Left kidney (tissue), 2 donors: ENCODE data around the gene ITCH. TPM values are rescaled to one million over a fixed set of nuclear protein-coding genes. Genes with fewer than 3 reads are reported as not detected.
"Not testable (repeated sequence)": the region's sequence is repeated elsewhere in the genome, so short reads cannot be mapped to it uniquely, and the experiment has no call there.

Experiments used
- DNase-seq: peaks from one replicate; pipeline ENCODE4 v3.0.0-alpha.2; 2013
- polyA plus RNA-seq: library from polyadenylated mRNA; unstranded; fragments of 120-200 nt; gene quantifications from one replicate; pipeline ENCODE4 v1.2.1, GENCODE V29; 2013; ENCODE audit not compliant: insufficient read length

Gene ITCH
- polyA plus RNA-seq, 1 donor, result 58.8 TPM

DNA sequence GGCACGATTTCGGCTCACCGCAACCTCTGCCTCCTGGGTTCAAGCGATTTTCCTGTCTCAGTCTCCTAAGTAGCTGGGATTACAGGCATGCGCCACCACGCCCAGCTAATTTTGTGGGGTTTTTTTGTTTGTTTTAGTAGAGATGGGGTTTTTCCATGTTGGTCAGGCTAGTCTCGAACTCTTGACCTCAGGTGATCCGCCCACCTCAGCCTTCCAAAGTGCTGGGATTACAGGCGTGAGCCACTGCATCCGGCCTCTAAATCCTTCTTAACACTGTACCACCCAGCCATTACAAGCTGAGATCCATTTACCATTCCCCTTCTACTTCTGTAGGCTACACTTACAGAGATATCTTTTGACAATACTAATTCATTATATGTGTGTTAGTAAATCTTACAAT is 51.5 kb downstream of the ITCH start:
- not testable (repeated sequence) for DNase-seq

GRCh38 chr20:34415079-34415478 is 52.0 kb downstream of the ITCH start:
- no peak for DNase-seq

DNA sequence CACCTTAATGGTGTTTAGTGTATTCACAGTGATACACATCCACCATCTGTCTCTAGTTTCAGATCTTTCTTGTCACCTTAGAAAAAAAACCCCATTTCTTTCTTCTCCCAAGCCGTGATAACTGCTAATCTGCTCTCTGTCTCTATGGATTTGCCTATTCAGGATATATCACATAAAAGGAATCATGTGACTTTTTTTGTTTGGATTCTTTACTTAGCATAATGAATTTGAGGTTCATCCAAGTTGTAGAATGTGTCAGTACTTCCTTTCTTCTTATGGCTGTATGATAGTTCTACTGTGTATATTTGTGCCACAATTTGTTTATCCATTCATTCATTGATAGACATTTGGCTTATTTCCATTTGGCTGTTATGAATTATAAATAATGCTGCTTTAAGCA is 57.1 kb downstream of the ITCH start:
- no peak for DNase-seq

DNA sequence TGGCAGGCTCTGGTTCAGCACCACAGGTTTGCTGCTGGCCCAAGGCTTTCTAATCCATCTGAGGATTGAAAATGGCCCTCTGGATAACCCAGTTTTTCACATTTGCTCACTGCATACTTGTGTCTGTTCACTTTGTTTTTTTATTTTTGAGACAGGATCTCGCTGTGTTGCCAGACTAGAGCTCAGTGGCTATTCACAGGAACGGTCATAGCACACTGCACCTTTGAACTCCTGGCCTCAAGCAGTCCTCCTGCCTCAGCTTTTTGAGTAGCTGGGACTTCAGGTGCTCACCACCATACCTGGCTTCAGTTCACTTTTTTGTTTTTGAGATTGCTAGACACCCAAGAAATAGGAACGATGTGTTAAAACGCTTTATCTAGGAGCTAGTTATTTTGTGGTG is 57.9 kb downstream of the ITCH start:
- no peak for DNase-seq

DNA sequence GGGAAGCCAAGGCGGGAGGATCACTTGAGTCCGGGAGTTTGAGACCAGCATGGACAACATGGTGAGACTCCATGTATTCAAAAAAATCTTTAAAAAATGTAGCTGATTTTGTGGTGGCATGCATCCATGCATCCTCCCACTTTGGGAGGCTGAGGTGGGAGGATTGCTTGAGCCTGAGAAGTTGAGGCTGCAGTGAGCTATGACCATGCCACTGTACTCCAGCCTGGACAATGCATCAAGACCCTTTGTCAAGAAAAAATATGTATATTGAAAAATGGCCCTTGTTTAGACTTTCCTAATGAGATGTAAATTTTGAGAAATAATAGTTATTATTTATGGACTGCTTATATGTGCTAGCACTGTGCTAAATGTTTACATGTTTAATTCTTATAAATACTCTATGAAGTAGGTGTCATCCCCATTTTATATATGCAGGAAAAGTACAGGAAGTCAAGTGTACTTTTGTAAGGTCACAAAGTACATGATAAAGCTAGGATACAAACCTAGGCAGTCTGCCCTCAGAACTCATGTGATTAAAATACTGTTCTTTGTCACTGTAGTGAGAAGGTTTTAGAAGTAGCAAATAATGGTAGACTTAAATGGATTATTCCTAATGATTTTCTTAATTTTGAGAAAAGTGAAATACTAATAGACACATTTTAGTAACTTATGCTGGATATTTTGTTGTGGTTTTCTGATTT is 58.8 kb downstream of the ITCH start:
- DNase-seq, result no peak

- DNase-seq, result not testable (repeated sequence)
Observed at GRCh38 chr20:34425032-34425690, 62.1 kb downstream of the ITCH start.

DNA sequence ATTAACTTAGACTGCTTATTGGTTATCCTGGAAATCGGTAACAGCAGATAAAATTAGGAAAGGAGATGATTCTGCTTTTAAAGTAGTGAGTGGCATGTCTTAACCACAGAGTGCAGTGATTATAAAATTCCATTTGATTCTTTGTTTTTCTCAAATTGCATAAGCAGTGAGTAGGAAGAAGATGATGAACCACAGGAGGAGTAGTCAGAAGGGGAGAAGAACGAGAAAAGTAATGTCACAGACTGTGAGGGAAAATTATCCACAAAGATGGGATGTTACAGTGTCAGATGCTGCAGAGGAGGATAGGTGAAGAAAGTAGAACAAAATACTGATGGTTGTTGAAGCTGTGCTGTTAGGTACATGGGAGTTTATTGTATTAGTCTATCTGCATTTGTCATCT is 63.0 kb downstream of the ITCH start:
- no peak for DNase-seq

- DNase-seq, result no peak
Observed at GRCh38 chr20:34427331-34427730, 64.3 kb downstream of the ITCH start.

GRCh38 chr20:34427784-34428183 is 64.7 kb downstream of the ITCH start:
- no peak for DNase-seq

DNA sequence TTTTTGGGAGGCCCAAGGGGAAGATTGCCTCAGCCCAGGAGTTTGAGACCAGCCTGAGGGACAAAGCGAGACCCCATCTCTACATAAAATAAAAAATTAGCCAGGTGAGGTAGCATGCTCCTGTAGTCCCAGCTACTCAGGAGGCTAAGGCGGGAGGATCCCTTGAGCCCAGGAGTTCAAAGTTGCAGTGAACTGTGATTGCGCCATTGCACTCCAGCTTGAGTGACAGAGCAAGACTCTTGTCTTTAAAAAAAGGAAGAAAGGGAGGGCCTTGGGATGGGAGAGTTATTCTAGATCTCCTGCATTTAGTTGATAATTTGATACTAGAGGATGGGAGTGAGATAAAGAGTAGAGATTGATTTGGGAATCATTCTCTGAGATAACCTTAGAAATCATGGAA is 68.1 kb downstream of the ITCH start:
- DNase-seq, result no peak

- not testable (repeated sequence) for DNase-seq
Observed at GRCh38 chr20:34432663-34433062, 69.6 kb downstream of the ITCH start.

GRCh38 chr20:34433391-34433790 is 70.3 kb downstream of the ITCH start:
- DNase-seq, result no peak

DNA sequence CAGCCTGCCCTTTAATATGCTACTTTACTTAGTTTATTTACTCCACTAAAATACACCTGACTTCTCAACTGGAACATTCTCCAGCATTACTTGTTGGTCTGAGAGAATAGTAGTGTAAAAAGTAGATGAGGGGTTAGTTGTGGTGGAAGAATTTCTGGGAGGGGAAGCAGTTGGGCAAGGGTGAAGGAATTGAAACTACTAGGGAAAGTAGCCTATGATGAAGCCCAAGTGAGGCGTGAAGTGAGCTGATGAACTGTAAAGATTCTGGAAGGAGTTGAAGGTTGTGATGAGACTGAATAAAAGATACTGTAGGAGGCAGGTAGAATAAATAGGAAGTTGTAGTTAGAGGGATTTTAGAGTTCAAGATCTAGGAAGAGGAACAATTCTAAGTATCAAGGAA is 72.5 kb downstream of the ITCH start:
- DNase-seq, result no peak

DNA sequence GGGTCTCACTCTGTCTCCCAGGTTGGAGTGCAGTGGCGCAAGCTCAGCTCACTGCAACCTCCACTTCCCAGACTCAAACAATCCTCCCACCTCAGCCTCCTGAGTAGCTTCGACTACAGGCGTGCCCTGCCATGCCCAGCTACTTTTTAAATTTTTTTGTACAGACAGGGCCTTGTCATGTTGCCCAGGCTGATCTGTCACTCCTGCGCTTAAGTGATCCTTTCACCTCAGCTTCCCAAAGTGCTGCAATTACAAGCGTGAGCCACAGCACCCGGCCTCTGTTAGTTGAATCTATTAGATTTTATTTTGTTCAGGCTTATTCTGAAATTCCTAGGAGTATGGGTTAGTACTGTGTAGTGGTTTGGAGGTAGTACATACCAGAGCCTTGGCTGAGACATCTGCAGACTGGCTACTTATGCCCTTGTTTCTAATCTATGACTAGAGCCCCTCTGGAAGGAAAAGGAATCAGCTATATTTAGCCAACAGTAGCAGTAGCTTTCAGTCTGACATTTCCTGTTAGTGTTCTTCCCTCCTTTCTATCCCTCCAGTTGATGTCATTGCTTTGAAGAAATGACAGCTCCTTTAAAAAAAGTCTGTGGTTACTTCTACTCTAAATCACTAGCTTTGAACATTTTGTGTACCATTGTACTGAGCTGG is 74.4 kb downstream of the ITCH start:
- no peak for DNase-seq

DNA sequence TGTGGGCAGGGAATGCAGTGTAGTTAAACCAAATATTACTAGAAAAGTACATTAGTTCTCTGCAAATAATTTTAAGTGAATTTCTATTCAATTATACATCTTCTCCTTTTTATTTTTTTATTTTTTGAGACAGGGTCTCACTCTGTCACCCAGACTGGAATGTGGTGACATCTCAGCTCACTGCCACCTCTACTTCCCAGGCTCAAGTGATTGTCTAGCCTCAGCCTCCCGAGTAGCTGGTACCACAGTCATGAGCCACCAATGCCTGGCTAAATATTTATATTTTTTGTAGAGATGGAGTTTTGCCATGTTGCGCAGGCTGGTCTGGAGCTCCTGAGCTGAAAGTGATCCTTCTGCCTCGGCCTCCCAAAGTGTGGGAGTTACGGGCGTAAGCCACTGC is 76.1 kb downstream of the ITCH start:
- DNase-seq, result no peak

DNA sequence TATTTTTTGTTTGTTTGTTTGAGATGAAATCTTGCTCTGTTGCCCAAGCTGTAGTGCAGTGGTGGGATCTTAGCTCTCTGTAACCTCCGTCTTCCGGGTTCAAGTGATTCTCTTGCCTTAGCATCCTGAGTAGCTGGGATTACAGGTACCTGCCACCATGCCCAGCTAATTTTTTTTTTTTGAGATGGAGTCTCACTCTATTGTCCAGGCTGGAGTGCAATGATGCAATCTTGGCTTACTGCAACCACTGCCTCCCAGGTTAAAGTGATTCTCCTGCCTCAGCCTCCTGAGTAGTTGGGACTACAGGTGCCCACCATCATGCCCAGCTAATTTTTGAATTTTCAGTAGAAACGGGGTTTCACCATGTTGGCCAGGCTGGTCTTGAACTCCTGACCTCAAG is 78.3 kb downstream of the ITCH start:
- DNase-seq, result not testable (repeated sequence)

DNA sequence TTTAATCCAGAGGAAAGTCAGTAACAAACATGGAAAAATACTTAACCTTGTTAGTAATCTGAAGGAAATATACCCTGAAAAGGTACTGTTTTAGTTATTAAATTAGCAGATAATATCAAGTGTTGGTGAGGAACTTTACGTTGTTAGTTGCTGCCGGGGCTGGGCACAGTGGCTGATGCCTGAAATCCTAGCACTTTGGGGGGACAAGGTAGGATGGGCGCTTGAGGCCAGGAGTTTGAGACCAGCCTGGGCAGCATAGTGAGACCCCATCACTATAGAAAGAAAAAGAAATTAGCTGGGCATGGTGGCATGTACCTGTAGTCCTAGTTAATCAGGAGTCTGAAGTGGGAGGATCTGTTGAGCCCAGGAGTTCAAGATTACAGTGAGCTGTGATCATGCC is 80.5 kb downstream of the ITCH start:
- no peak for DNase-seq

DNA sequence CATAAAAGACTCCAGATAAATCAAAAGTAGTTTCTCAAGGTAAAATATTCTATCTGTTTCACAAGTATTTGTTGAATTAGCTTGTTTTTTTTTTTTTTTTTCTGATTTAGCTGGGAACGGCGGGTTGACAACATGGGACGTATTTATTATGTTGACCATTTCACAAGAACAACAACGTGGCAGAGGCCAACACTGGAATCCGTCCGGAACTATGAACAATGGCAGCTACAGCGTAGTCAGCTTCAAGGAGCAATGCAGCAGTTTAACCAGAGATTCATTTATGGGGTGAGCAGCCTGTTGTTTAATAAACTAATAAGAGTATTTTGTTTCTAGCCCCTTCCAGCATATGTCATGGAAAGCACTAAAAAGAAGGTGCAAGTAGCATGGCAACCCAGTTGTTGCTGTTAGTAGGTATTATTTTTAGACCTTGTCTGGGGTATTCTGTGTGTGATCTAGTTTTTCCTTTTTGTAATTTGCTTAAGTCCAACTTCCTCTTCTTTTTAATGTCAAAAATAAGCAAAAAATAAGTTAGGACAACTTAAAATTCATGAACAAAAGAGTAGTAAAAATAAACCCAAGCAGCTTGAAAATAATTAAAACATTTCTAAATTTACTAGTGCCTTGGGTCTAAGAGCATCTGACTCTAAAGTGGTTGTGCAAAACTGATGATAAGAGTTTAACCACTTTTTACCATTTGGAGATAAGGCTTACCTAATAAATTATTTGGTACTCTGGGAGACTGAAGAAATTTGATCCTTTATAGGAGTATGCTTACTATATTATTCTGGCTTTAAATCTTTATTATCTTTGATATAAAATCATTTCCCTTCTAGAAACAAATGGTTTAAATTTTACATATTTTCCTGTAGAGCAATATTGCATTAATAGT is 82.3 kb downstream of the ITCH start:
- DNase-seq, result no peak

- DNase-seq, result no peak
Observed at GRCh38 chr20:34448517-34448916, 85.4 kb downstream of the ITCH start.

DNA sequence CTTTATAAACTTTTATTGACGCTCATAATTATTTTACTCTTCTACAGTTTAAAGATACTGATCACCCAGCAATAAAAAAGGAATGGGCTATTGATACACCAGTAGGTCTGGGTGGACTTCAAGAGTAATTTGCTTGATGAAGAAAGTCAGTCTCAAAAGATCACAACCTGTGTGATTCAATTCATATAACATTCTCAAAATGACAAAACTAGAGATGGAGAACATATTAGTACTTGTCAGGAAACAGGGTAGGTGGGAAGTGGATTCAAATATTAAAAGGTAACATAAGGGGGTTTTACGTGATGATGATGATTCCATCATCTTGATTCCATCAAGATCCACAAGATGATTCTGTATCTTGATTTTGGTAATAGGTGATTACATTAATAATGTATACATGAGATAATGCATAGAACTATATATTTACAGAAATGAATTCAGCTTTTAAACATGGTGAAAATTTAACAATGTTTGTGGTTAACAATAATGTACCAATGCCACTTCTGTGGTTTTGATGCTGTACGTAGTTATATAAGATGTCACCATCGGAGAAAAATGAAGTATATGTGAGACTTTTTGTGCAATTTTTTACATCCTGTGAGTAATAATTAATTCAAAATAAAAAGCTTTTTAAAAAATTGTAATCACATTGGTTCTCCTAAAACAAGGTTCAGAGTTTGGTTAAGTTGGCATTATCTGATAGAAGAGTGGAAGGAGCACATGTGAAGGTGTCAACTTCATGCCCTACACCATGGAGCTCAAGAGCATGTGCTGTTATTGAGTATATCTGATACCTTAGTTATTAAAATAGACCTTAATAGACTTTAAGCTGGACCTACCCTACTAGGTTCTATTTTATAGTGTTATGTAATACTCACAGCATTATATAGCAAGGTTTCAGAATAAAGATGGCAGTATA is 86.9 kb downstream of the ITCH start:
- no peak for DNase-seq

- DNase-seq, result no peak
Observed at GRCh38 chr20:34452281-34452982, 89.4 kb downstream of the ITCH start.
